ENCODE measurements around the gene HMMR. TPM values are rescaled to one million over a fixed set of nuclear protein-coding genes. Genes with fewer than 3 reads are reported as not detected.

The HMMR gene
- total and polyA plus RNA-seq, 2 of the 4 experiments (the other 2 are of a cell fraction): 13.0 to 24.6 TPM

- H2BK20ac ChIP-seq (ENCODE audit: low read depth, low read length): no peak overlapping the region
- no peak overlapping the region for H3K4me3 ChIP-seq (ENCODE audit: insufficient read depth, low read depth, low read length)
- in situ Hi-C loops (cut with MboI; ENCODE audit: low sequenced_read_pairs): no loop called here
- no peak for ATAC-seq (ENCODE audit: low read depth)
- H3K4me2 ChIP-seq (ENCODE audit: low read depth, low read length): no peak overlapping the region
- H3K18ac ChIP-seq (ENCODE audit: low read depth, low read length): no peak overlapping the region
- no peak overlapping the region for H2BK120ac ChIP-seq (ENCODE audit: low read depth, low read length)
- no peak overlapping the region for H3K56ac ChIP-seq (ENCODE audit: extremely low read depth, insufficient read depth, low read length)
- H3K9ac ChIP-seq (ENCODE audit: low read depth, low read length): no peak overlapping the region
- CTCF ChIA-PET: interaction anchor here (0.6 kb wide), 1 partner anchor 64 kb away, joined by 4 read pairs; no protein-coding TSS in a partner anchor
- no peak overlapping the region for H2AK5ac ChIP-seq (ENCODE audit: low read depth, low read length)
- intact Hi-C loops (cut with micrococcal nuclease): no loop called here
- H2AFZ ChIP-seq (replicated peaks; ENCODE audit: low read length, poor library complexity): no peak overlapping the region
- H4K5ac ChIP-seq (ENCODE audit: low read depth, low read length): no peak overlapping the region
- POLR2A ChIA-PET (ENCODE audit: unreplicated experiment): interaction anchor here (0.6 kb wide), 1 partner anchor 15 kb away, joined by 3 read pairs; the partner anchor contains the start of genes HMMR and NUDCD2
- H4K20me1 ChIP-seq (ENCODE audit: insufficient read depth, low read length): no peaks in the 10 kb centered on the region; the same call in 1 of the 2 replicates
- H3K27me3 ChIP-seq (ENCODE audit: control insufficient read depth, insufficient read depth, low read length): no peaks in the 10 kb centered on the region
- no peak for DNase-seq
- H3K9me3 ChIP-seq (ENCODE audit: control insufficient read depth, insufficient read depth, low read length): no peaks in the 10 kb centered on the region
- no peak overlapping the region for H4K8ac ChIP-seq (ENCODE audit: low read depth in 2 of 2, low read length in 2 of 2)
- BruUV-seq (replicated peaks): no TSS peak
- no peak overlapping the region for H4K91ac ChIP-seq (ENCODE audit: insufficient read depth, low read depth, low read length)
- H2AK9ac ChIP-seq (replicated peaks; ENCODE audit: low read depth, low read length, poor library complexity): no peak overlapping the region
- no peak overlapping the region for H3K27ac ChIP-seq (ENCODE audit: insufficient read depth, low read length)
- H2BK5ac ChIP-seq (ENCODE audit: low read depth, low read length, poor library complexity, severe bottlenecking): no peak overlapping the region
- peaks cover 12 to 20% of the 10 kb centered on the region in 2 experiments for H3K79me1 ChIP-seq (ENCODE audit: low read depth in 1 of 2, low read length in 2 of 2)
- H3K36me3 ChIP-seq (ENCODE audit: control insufficient read depth, insufficient read depth, low read length): peaks cover 40% of the 10 kb centered on the region
- H3K23ac ChIP-seq (ENCODE audit: low read depth, low read length): no peak overlapping the region
- H3K4me1 ChIP-seq (ENCODE audit: control insufficient read depth, insufficient read depth, low read length): no peaks in the 10 kb centered on the region
- H3K9me1 ChIP-seq (ENCODE audit: insufficient read depth, low read length): no peaks in the 10 kb centered on the region
- dilution Hi-C loops (cut with HindIII; ENCODE audit: low sequenced_read_pairs, unreplicated experiment): no loop called here
- WGBS, 2 experiments (ENCODE audit: extremely low coverage in 2 of 2, insufficient read length in 1 of 2): no CpG with 5 or more reads among the region's 6 CpGs
- H3K4ac ChIP-seq (ENCODE audit: low read depth, low read length): no peak overlapping the region
- no peak overlapping the region for H3K14ac ChIP-seq (replicated peaks; ENCODE audit: low read depth, low read length)
- no peak overlapping the region for H2BK15ac ChIP-seq (ENCODE audit: low read depth, low read length)
- TF ChIP-seq RAD21 (IDR thresholded peaks at IDR 0.05; ENCODE audit: low read length) (no peak), RCOR1 (IDR thresholded peaks at IDR 0.05; ENCODE audit: insufficient replicate concordance, low read length) (no peak), BHLHE40 (IDR thresholded peaks at IDR 0.05; ENCODE audit: low read depth, low read length) (no peak), MAZ (IDR thresholded peaks at IDR 0.05; ENCODE audit: borderline replicate concordance, low read depth, low read length) (no peak), CEBPB (IDR thresholded peaks at IDR 0.05; ENCODE audit: low read depth, low read length) (no peak), MAFK (IDR thresholded peaks at IDR 0.05; ENCODE audit: low read depth, low read length) (no peak), USF2 (IDR thresholded peaks at IDR 0.05; ENCODE audit: low read depth, low read length) (no peak), CHD1 (IDR thresholded peaks at IDR 0.05; ENCODE audit: low read depth, low read length) (no peak), SMC3 (IDR thresholded peaks at IDR 0.05; ENCODE audit: low read depth, low read length) (no peak), POLR2A (IDR thresholded peaks at IDR 0.05; ENCODE audit: low read depth, low read length) (no peak), ELK1 (IDR thresholded peaks at IDR 0.05; ENCODE audit: borderline replicate concordance, low read depth, low read length) (no peak), FOS (IDR thresholded peaks at IDR 0.05; ENCODE audit: low read depth, low read length) (no peak), RFX5 (IDR thresholded peaks at IDR 0.05; ENCODE audit: low read depth, low read length) (no peak), MXI1 (IDR thresholded peaks at IDR 0.05; ENCODE audit: borderline replicate concordance, low read depth, low read length) (no peak), NFE2L2 (IDR thresholded peaks at IDR 0.05; ENCODE audit: low read depth, low read length) (no peak), CTCF (conservative IDR thresholded peaks at IDR 0.05; ENCODE audit: low read depth, low read length) (no peak)
These were observed 15.1 kb upstream of the HMMR start for GRCh38 chr5:163445345-163445744.

Measured in IMR-90 (cell line).